GM18508 (cell line): ENCODE data around the gene CD2AP.
"Not testable (repeated sequence)": the region's sequence is repeated elsewhere in the genome, so short reads cannot be mapped to it uniquely, and the experiment has no call there.

Source experiments
- ATAC-seq: cut with Tn5 transposase; IDR thresholded peaks from one replicate; pipeline ENCODE4 v1.9.1; 2021; ENCODE audit warnings: moderate number of reproducible peaks; ENCODE audit not compliant: insufficient read depth, unreplicated experiment

Gene CD2AP

DNA sequence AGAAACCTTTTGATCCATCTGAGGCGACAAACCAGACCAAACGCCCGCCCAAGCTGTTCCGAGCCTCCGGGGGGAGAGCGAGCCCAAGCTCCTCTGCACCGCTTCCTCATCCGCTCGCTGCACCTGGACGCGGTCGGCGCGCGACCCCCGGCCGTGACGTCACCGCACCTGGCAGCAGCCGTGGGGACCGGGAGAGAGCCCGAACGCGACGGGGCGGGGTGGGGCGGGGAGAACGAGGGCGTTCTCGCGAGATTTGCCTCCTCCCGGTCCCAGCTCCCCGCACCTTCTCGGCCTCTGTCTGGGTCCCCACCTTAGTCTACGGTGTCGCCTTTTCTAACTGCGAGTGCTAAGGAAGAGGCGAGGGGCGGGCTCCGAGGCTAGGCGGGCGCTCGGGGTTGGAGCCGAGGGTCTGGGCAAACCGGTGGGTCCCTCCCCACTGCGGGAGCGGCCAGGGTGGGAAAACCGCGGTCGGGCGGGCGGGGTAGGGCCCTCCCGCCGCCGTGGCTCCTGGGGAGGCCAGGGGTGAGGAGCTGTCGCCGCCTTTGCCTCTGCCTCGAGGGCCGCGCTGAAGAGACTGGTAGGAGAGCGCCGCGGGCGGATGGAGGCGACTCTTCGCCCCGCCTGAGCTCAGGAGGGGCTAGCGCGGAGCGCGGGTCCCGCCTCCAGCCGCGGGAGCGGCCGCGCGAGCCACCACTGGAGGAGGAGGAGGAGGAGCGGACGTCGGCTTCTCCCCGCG, at the start of gene CD2AP:
CD2AP (plus strand) TSS at position 293 of the 736 bp plus-strand sequence. CDS start 456 bp downstream, outside the sequence.
- peak; percentile 44 for ATAC-seq

DNA sequence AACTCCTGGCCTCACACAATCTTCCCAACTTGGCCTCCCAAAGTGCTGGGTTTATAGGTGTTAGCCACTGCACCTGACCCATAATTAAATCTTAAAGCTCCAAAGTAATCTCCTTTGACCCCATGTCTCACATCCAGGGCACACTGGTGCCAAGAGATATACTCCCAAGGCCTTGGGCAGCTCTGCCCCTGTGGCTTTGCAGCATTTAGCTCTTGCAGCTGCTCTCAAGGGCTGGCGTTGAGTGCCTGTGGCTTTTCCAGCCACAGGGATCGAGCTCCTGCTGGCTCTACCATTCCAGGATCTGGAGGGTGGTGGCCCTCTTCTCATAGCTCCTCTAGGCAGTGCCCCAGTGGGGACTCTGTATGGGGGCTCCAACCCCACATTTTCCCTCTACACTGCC, 49.3 kb upstream of the CD2AP start:
- no peak for ATAC-seq

- no peak for ATAC-seq
These were observed 48.6 kb upstream of the CD2AP start for GRCh38 chr6:47428746-47429664.

DNA sequence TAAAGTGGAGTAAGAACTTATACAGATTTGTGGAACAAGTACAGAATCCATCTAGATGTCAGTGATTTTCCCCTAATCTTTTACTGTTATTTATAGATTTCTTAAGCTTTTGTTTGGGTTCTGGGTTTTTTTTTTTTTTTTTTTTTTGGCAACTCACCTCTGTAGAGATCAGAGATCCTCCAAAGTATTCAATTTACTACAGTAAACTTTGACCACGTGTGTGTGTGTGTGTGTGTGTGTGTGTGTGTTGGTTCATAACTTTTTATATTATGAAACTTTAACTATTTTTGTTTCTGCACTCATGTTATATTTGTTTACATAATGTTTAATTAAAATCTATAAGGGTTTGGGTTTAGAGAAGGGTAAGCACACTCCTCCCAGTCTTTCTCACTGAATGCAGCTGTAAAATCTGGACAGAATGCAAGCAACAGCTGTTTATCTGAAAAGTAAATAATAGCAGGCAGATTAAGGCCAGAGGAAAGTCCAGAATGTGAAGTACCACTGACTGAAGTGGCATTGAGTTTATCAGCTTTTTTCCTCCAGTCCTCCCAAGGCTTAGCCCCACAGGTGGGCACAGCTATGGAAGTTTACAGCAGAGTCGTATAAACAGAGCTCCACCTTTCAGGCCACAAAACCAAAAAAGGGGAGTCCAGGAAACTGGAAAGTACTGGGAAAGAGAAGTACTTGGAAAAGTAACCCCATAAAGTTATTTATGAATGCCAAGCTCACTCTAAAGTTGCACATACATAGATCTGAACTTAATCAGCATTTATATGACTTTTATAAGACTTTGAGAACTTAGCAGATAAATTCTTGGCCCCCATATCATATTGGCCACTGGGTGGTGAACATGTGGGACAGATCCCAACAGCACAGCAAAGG, 43.0 kb upstream of the CD2AP start:
- ATAC-seq, result no peak

DNA sequence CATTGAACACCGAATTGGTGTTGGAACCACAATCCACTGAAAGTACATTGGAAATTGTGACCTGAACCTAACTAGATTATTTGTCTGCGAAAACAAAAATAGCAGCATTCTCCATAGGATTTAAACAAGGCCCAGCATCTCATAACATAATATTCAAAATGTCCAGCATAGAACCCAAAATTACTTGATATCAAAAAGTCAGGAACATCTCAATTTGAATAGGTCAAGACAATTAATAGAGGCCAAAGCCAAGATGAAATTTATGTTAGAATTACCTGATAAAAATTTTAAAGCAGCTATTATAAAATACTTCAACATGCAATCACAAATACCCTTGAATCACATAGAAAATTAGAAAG, 42.4 kb upstream of the CD2AP start:
- ATAC-seq, result no peak

- peak; percentile 73 for ATAC-seq
These were observed 40.0 kb upstream of the CD2AP start for GRCh38 chr6:47437592-47437991.

DNA sequence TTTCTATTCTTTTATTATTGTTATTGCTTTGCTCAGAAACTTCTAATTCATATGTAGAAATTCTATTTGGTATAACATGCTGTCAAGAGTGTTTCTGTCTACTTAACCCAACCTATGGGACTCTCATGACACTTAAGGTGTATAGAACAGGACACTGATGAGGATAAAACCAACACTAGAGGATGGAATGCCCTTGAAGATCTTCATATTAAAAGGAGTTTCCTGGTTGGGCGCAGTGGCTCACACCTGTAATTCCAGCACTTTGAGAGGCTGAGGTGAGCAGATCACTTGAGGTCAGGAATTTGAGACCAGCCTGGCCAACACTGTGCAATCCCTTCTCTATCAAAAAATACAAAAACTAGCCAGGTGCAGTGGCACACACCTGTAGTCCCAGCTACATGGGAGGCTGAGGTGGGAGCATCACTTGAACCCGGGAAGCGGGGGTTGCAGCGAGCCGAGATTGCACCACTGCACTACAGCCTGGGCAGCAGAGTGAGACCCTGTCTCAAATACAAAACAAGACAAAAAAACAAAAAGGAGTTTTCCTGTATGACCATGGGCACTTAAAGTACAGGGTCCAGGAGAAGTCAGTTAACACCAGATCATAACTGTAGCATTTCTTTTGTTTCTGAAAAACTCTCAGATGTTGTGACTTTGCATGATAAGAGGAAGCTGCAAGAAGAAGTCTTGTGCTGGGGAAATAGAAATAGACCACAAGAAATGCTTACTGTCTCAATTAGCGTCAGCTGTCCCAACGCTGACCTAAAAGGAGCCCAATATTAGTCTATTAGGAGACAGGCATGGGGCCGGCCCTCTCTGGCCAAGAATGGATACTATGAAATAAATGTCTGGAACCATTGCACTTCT, 38.9 kb upstream of the CD2AP start:
- ATAC-seq, result peak; percentile 43

GRCh38 chr6:47439348-47439668, 38.3 kb upstream of the CD2AP start:
- peak; percentile 13 for ATAC-seq

GRCh38 chr6:47440719-47441118, 36.9 kb upstream of the CD2AP start:
- peak; percentile 53 for ATAC-seq

DNA sequence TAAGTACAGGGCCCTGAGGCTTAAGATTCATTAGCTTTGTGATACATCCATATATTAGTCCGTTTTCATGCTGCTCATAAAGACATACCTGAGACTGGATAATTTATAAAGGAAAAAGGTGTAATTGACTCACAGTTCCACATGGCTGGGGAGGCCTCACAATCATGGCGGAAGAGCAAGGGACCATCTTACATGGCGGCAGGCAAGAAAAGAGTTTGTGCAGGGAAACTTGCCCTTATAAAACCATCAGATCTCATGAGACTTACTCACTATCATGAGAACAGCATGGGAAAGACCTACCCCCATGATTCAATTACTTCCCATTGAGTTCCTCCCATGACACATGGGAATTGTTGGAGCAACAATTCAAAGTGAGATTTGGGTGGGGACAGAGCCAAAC, 32.6 kb upstream of the CD2AP start:
- ATAC-seq, result not testable (repeated sequence)

DNA sequence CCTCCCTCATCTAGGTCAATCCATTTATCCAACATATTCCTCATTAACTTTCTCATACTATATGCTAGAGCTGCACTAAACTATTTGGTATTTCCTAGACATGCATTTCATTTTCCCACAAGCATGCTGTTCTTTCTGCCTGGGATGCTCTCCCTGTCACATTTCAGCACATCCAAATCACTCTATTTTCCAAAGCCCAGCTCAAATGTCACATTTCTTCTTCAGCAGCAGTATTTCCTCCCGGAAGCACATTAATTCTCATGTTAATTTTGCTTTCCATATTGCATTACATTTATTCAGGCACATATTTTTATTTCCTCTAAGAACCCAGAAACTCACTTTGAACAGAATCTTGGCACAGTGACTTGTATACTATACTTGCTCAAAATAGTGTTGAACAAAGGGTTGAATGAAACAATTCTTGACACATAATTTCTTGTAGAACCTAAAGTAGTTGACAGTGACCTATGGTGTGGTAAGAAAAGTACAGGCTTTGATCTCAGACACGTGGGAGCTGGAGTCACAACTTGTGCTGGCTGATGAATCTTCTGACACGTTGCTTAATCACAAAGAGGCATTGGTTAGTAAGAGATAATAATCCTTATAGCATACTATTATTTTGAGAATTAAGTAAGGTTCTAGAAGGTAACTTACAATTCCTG, 30.8 kb upstream of the CD2AP start:
- no peak for ATAC-seq

DNA sequence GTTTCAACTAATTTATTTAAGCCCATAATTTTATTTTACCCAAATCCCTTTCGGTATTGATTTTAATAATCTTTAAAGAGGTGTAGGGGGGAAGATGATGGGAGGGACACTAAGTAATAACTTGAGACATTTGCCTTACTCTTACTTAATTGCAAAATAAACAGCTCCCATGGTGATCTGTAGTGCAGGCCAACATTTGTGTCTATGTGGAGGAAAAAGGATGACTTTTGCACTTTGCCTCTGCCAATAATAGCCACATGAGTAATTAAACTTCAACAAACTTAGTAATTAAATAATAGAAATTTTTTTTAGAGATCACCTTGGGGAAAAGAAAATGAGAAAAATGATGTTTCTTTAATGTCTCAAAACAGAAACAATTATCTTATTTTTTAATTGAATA, 29.9 kb upstream of the CD2AP start:
- ATAC-seq, result no peak

DNA sequence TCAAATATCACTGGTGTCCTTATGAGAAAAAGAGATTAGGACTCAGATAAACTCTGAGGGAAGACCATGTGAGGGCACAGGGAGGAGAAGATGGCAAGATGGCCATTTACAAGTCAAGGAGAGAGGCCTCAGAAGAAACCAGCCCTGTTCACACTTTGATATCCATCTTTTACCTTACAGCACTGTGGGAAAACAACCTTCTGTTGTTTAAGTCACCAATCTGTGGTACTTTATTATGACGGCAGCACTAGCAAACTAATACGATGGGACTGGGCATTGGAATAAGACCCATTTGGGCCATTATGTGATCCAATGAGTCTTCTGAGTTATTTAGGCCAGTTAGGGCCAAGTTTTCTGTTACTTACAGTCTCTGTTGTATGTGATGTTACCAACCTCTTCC, 26.4 kb upstream of the CD2AP start:
- ATAC-seq, result no peak

GRCh38 chr6:47452899-47453298, 24.7 kb upstream of the CD2AP start:
- no peak for ATAC-seq

DNA sequence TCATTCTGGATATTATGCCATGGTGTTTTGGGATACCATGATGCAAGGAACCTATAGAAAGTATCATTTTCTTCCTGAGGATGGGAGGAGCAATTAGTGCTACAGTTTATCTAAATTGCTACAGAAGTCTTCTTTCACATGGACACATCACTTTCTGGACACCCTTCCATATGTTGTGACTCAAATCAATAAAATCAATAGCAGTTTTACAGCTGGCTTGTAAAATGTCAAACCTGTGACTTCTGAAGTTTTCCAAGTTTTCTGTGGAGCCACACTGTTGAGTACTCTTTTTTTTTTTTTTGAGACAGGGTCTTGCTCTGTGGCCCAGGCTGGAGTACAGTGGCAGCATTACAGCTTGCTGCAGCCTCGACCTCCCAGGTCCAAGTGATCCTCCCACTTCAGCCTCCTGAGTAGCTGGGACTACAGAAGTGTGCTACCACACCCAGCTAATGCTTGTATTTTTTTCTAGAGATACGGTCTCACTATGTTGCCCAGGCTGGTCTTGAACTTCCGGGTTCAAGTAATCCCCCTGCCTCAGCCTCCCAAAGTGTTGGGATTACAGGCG, 24.1 kb upstream of the CD2AP start:
- ATAC-seq, result no peak

- ATAC-seq, result no peak
These were observed 22.7 kb upstream of the CD2AP start for GRCh38 chr6:47454713-47455396.

GRCh38 chr6:47455533-47456209, 21.9 kb upstream of the CD2AP start:
- ATAC-seq, result peak; percentile 76

DNA sequence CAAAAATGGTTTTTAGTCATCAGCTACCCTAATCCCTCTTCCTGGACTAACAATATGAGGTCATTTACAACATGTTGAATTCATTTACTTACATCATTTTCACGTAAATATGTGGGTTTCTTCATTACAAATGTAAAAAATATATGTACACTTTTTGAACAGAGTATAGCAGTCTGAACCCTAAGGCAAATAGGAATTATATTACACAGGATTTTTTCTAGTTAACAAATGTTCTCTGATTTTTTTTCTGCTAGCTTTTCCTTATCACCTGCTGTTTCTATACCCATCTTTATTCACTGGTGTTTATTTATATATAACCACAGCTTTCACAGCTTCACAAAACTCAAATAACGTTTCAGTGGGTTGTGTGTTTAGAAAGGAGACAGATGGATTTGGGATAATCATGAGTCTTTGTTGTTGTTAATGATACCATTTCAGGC, 21.0 kb upstream of the CD2AP start:
- ATAC-seq, result no peak
